ENCODE measurements around the gene TGM6. TPM values are rescaled to one million over a fixed set of nuclear protein-coding genes. Genes with fewer than 3 reads are reported as not detected.

TGM6 gene
- polyA plus RNA-seq, 4 donors: not detected

DNA sequence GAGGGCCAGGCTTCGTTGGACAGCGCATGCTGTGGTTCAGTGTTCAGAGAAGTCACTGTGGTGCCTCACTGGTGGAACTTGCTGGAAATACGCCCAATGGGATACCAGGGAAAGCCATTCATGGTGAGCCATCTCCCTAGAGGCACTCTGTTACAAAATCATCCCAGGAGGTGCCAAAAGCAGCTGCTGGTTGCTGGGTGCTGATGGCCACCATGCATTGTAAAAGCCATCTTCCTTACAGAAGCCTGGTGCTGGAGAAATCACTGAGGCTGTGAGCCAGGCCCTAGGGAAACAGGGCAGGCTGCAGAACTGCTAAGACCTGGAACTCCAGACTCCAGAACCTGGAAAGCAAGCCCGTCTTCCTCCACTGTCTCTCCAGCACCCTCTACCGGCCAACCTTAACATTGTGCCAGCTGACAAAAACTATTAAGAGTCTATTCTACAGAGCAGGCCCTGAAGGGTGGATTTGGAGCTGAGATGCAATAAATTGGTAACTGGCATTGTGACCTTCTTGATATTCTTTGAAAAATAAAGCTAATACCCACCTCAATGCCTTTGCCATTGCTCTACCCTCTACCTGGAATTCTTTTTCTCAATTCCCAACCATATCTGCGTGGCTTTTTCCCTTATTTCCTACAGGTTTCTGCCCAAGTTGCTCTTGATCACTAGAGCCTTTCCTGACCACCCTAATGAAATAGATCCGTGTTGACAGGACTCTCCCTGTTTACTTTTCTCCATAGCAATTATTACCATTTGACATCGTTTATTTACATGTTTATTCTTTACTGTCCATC lies 71.4 kb downstream of the TGM6 start:
- DNase-seq (ENCODE audit: low read depth in 4 of 4, low spot score in 3 of 4): peak; percentile 35 to 52 (median 46)

DNA sequence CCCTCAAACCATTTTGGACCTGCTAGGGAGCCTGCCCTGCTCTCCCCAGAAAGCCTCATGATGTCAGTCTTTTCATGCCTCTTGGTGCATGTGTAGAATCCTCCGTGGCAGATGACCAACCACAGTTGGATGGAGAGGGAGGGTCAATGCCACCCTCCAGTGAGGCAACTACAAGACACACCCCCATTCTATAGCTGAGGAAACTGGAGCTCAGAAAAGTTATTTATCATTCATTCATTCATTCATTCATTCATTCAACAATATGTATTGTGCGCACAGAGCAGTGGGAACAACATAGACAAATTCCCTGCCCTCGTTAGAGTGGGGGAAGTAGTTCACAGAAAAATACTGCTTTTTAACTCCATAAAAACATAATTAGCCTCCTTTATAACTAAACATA lies 73.1 kb downstream of the TGM6 start:
- no peak for DNase-seq (ENCODE audit: low read depth in 4 of 4, low spot score in 3 of 4)

DNA sequence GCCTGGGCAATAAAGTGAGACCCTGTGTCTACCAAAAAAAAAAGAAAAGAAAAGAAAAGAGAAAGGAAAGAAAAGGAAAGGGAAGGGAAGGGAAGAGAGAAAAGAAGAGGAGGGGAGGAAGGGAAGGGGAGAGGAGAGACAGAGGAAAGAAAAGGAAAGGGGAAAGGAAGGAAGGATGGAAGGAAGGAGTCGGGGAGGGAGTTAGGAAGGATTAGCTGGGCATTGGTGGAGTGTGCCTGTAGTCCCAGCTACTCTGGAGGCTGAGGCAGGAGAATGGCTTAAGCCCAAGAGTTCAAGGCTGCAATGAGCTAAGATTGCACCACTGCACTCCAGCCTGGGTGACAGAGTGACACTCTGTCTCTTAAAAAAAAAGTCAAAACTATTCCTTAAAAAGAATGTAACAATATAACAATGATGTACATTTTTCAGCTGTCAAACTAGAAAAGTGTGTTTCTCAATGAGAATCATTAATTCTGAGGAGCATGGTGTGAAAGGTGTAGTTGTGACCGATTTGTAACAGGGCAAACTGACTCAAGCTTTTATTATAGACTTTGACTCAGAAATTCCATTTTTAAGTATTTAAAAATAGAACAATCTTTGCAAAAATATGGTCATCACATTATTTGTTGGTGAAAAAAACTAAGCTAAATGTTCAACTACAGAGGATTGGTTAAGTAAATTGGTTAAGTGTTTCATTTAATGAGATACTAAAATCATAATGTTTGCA lies 75.2 kb downstream of the TGM6 start:
- DNase-seq (ENCODE audit: low read depth in 4 of 4, low spot score in 3 of 4): no peak

- no peak for DNase-seq (ENCODE audit: low read depth in 4 of 4, low spot score in 3 of 4)
Observed at GRCh38 chr20:2458919-2459499, 78.3 kb downstream of the TGM6 start.

DNA sequence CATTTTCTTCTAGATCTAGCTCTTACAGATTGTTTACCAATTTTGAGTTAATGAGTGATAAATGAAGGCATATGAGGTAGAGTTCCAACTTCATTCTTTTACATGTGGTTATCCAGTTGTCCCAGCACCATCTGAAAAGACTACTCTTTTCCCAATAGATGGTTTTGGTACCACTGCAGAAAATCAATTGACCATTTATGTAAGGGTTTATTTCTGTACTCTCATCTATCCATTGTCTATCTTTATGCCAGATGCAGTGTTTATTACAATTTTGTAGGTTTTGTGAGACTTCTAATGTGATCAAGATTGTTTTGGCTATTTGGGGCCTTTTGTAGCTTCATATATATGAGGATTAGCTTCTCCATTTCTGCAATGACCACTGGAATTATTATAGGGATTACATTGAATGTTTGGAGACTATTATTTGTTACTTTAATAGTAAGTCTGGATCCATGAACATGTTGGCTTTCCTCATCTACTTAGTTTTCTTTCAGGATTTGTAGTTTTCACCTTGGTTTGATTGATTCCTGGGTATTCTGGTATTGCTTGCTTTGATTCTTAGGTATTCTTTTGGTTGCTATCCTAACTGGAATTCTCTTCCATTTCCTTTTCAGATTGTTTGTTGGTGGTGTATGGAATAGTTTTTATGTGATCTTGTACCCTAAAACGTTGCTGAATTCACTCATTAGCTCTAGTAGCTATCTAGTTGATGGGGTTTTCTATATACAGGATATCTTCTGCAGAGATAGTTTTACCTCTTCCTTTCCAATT lies 79.5 kb downstream of the TGM6 start:
- no peak for DNase-seq (ENCODE audit: low read depth in 4 of 4, low spot score in 3 of 4)

- DNase-seq (ENCODE audit: low read depth in 4 of 4, low spot score in 3 of 4): no peak
Observed at GRCh38 chr20:2460752-2461424, 80.2 kb downstream of the TGM6 start.

GRCh38 chr20:2462484-2462883 lies 81.8 kb downstream of the TGM6 start:
- no peak for DNase-seq (ENCODE audit: low read depth in 4 of 4, low spot score in 3 of 4)

DNA sequence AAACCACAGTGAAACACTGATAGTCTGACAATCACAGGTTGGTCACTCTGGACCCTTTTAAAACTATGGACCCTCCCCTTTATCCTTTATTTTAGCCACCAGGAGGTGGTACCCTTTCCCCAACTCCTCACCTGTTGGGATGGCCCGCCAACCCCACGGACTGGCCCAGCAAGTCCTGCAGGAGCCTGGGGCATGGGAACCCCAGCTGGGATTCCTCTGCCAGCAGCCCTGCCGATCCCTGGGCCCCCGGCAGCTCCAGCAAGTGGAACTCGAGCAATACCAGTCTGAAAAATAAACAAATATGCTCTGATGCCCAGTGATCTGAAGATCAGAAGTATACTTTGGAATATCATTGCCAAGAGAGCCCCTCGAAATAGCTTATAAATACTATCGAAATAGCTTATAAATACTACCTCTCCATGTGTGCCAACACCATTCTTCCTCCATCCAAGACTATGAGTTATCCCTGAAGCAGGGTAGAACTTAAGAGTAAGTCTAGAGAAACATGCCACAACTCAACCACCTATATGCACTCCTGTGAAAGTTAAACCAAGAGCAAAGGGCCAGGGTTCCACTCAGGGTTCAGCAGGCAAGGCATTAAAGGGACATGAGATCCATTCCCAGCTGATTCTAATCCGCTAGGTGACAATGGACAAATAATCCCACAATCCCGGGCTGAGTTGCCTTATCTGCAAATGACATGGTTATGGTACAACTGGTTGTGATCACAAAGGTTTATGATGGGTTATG lies 83.1 kb downstream of the TGM6 start:
- DNase-seq (ENCODE audit: low read depth in 4 of 4, low spot score in 3 of 4): no peak

- DNase-seq (ENCODE audit: low read depth in 4 of 4, low spot score in 3 of 4): no peak
Observed at GRCh38 chr20:2465100-2465499, 84.4 kb downstream of the TGM6 start.

GRCh38 chr20:2467412-2467811 lies 86.7 kb downstream of the TGM6 start:
- DNase-seq (ENCODE audit: low read depth in 4 of 4, low spot score in 3 of 4): no peak

DNA sequence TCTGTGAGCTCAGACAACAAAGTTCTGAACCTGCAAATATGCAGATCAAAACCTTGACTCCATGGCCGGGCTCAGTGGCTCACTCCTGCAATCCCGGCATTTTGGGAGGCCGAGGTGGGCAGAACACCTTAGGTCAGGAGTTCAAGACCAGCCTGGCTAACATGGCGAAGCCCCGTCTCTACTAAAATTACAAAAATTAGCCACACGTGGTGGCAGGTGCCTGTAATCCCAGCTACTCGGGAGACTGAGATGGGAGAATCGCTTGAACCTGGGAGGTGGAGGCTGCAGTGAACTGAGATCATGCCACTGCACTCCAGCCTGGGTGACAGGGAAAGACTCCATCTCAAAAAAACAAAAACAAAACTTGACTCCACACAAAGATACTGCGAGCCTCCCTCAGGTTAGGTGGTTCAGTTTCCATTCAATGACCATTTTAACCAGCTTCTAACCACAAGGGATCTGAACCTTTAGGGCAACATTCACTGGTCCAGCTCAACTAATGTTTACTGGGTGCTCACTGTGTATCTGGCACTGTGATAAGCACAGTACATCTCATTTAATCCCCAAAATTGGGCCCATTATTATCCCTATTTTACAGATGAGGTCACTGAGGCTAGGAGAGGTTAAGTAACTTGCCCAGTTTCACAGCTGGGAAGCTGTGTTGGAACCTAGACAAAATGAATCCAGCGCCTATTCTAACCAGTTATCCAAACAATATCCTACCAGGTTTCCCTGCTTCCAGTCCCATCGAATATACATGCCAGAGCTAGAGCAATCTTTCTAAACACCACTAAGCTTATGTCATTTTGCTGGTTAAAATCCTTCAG lies 88.1 kb downstream of the TGM6 start:
- no peak for DNase-seq (ENCODE audit: low read depth in 4 of 4, low spot score in 3 of 4)

GRCh38 chr20:2469991-2470422 lies 89.3 kb downstream of the TGM6 start:
- DNase-seq (ENCODE audit: low read depth in 4 of 4, low spot score in 3 of 4): peak; percentile 7 to 28 (median 18)

DNA sequence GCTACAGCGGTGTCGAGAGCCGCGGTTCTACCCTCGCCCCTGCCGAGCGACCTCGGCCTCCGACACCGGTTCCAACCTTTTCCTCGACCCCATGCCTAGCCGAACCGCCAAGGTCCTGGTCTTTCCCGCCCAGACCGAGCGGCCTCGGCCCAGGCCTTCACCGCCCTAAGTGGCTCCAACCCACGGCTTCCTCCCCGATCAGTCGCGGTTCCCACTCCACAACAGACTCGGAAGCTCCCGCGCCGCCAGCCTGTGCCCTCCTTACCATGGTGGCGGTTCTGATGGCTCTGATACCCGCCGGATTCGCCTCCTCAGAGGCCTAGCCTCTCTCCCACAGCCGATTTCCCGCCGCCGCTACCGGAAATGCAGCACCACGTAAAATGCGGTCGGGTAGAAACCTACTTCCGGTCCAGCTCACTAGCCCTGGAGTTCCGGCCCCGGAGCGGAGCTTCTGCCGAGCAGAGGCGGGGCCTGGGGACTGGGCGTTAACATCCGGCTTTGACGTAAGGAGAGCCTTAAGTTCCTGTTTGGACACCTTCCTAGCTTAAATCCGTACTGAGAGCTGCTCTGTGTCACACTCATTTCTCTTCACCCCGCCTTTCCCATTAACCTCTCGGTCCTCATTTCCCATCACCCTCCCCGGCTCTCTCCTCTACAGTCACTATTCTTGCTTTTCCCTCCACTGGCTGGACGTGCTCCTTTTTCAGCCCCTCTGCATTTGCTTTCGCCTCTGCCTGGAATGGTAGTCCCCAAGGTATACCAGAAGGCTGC lies 89.9 kb downstream of the TGM6 start, which contains the start of gene SNRPB:
SNRPB (minus strand) TSS at position 367 of the 771 bp plus-strand sequence; CDS start at position 268, 99 bp downstream.
- DNase-seq (ENCODE audit: low read depth in 4 of 4, low spot score in 3 of 4): peak; percentile 95 to 97 (median 96)

GRCh38 chr20:2473516-2473915 lies 92.8 kb downstream of the TGM6 start:
- DNase-seq (ENCODE audit: low read depth in 4 of 4, low spot score in 3 of 4): no peak

DNA sequence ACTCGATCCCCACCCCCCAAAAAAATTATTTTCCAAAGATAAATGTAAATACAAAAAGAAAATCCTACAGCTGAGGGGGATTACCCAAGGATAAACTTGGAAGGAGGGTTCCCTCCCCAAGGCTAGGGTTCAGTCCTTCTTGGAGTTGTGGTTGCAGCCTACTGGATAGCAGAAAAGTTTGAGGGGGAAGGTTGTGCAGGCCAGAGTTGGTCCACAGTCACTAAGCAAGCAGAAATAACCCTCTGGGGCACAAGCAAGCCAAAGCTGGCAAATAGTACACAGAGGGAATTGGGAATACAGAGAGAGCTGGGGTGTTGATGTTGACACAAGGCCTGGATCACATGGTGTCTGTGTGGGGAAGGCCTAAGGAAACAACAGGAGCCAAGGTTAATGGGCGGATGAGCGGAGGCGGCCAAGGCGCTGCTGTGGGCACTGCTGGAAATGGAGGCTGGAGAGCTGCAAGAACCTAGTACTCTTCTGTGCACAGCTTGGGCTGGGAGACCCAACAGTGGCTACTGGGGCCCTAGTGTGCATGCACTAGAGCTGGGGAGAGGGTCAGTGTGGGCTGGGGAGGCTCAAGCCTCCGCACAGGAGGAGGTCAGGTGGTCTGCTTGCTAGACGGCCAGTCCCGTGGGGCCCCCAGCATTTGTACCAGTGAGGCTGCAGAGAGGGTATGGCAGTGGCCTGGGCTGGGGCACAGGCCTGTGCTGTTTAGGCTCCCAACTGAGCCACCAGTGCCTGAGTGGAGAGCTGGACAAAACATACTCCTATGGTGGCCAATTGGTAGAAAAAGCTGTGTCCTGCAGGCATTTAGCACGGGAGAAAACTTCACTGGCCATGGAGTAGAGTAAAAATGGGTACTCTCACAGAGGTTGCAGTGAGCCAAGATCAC lies 95.4 kb downstream of the TGM6 start:
- no peak for DNase-seq (ENCODE audit: low read depth in 4 of 4, low spot score in 3 of 4)

- no peak for DNase-seq (ENCODE audit: low read depth in 4 of 4, low spot score in 3 of 4)
Observed at GRCh38 chr20:2476742-2477615, 96.3 kb downstream of the TGM6 start.
